HG03354 (cell line): Measurements from ENCODE around the gene TXNRD2.
"Not testable (repeated sequence)": the region's sequence is repeated elsewhere in the genome, so short reads cannot be mapped to it uniquely, and the experiment has no call there.

Source experiments
- ATAC-seq: cut with Tn5 transposase; IDR thresholded peaks from one replicate; pipeline ENCODE4 v1.9.1; 2021; ENCODE audit warnings: mild to moderate bottlenecking; ENCODE audit not compliant: unreplicated experiment, poor library complexity, severe bottlenecking

Gene TXNRD2

GRCh38 chr22:19958083-19959042 is 16.7 kb upstream of the TXNRD2 start:
- ATAC-seq: no peak

GRCh38 chr22:19957445-19957844 is 15.8 kb upstream of the TXNRD2 start:
- ATAC-seq: no peak

- no peak for ATAC-seq
Measured at GRCh38 chr22:19955241-19956128, 13.9 kb upstream of the TXNRD2 start.

GRCh38 chr22:19951346-19951745 is 9.7 kb upstream of the TXNRD2 start:
- ATAC-seq: no peak

- ATAC-seq: no peak
Measured at GRCh38 chr22:19948057-19948760, 6.6 kb upstream of the TXNRD2 start.

- ATAC-seq: no peak
Measured at GRCh38 chr22:19943082-19944026, 1.7 kb upstream of the TXNRD2 start.

GRCh38 chr22:19942157-19943081 is 801 bp upstream of the TXNRD2 start:
- no peak for ATAC-seq

- no peak for ATAC-seq
Measured at GRCh38 chr22:19940536-19941364, 868 bp downstream of the TXNRD2 start.

GRCh38 chr22:19937616-19938473 is 3.8 kb downstream of the TXNRD2 start:
- ATAC-seq: no peak

GRCh38 chr22:19936513-19936912 is 5.1 kb downstream of the TXNRD2 start:
- no peak for ATAC-seq

GRCh38 chr22:19935123-19935718 is 6.4 kb downstream of the TXNRD2 start:
- not testable (repeated sequence) for ATAC-seq

GRCh38 chr22:19933341-19934241 is 8.0 kb downstream of the TXNRD2 start:
- ATAC-seq: no peak

GRCh38 chr22:19932367-19933206 is 9.0 kb downstream of the TXNRD2 start:
- ATAC-seq: no peak

GRCh38 chr22:19931514-19931913 is 10.1 kb downstream of the TXNRD2 start:
- no peak for ATAC-seq
